DND-41 (cell line): ENCODE data around the gene MITF.

Experiments used
- EZH2 ChIP-seq: IDR thresholded peaks from 3 replicates; pipeline ENCODE4 v1.6.1; 2012; ENCODE audit warnings: borderline replicate concordance, low read depth, mild to moderate bottlenecking, moderate library complexity, low read length, inconsistent platforms; ENCODE audit not compliant: severe bottlenecking
- TF ChIP-seq, protein P1 (sequence below): IDR thresholded peaks from 2 replicates; pipeline ENCODE4 v1.5.1; 2012; ENCODE audit warnings: borderline replicate concordance, low read length, moderate library complexity, mild to moderate bottlenecking; ENCODE audit not compliant: poor library complexity, severe bottlenecking; ENCODE audit errors: extremely low read depth

DNA sequence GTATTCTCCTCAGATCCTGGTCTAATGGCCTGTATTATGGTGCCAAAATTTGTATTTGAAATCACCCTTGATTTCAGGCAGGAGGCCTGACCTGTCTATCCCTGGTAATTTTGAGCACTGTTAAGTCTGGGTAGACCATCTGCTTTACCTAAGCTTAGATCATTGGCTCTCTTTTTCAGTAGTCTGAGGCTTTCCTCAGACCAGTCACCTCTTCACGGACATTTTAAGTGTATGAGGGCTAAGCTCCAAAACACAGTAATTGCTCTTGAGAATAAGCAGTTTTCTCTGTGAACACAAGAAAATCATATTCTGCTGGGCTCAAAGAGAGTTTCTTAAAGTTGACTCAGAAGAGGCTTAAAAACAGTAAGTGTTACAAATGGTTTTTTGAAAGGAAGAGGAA is 168.3 kb downstream of the MITF start:
- TF ChIP-seq, protein P1, sequence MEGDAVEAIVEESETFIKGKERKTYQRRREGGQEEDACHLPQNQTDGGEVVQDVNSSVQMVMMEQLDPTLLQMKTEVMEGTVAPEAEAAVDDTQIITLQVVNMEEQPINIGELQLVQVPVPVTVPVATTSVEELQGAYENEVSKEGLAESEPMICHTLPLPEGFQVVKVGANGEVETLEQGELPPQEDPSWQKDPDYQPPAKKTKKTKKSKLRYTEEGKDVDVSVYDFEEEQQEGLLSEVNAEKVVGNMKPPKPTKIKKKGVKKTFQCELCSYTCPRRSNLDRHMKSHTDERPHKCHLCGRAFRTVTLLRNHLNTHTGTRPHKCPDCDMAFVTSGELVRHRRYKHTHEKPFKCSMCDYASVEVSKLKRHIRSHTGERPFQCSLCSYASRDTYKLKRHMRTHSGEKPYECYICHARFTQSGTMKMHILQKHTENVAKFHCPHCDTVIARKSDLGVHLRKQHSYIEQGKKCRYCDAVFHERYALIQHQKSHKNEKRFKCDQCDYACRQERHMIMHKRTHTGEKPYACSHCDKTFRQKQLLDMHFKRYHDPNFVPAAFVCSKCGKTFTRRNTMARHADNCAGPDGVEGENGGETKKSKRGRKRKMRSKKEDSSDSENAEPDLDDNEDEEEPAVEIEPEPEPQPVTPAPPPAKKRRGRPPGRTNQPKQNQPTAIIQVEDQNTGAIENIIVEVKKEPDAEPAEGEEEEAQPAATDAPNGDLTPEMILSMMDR: no peak
- no peak for TF ChIP-seq EZH2
